GM13976 (cell line): Measurements from ENCODE around the gene LRMDA.

Experiments
- DNase-seq: peaks from one replicate; pipeline ENCODE4 v3.0.0; 2012; ENCODE audit warnings: low spot score
- in situ Hi-C: fragments of 300-500 bp; cut with MboI; formaldehyde crosslinking; loops from one replicate; pipeline ENCODE4 v1.12.0; 2022; ENCODE audit warnings: low sequenced_read_pairs, mixed read lengths, inconsistent platforms; ENCODE audit not compliant: unreplicated experiment
- TF ChIP-seq, protein P1 (sequence below): IDR thresholded peaks from 2 replicates; pipeline ENCODE4 v1.5.1; 2012; ENCODE audit warnings: borderline replicate concordance, mild to moderate bottlenecking; ENCODE audit not compliant: insufficient read depth; ENCODE audit errors: extremely low read depth, missing control alignments, control extremely low read depth

LRMDA gene

DNA sequence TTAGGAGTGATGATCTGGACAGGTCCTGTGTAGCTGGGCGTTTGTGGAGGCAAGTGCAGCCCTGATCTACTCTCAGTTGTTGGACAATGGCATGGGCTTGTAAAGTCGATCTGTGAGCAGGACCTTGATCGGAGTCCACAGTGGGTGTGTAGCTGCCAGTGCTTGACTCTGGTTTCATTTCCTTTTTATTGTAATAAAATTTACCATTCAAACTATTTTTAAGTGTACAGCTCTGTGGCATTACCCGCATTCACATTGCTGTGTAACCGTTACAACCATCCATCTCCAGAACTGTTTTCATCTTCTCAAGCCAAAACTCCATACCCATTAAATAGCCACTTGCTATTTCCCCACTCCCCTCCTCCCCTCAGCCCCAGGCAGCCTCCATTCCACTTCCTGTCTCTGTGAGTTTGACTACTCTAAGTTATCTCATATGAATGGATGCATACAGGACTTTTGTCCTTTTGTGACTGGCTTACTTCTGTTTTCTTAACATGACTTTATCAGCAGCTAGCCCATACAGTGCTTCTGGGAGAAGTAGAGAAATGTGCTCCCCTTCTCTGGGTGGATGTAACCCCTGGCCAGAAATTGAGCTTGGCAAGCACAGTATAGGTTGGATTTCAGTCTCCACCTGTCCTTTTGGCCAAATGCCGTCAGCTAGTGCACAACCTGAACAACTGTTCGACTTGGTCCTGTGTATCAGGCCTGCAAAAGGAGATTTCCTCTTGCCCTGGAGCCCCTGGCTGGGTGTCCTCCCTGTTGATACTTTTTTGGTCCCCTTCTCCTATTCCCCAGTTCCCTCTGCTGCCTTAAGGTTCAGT is 180.0 kb downstream of the LRMDA start:
- in situ Hi-C loops: no loop called here
- DNase-seq: no peak
- TF ChIP-seq, protein P1, sequence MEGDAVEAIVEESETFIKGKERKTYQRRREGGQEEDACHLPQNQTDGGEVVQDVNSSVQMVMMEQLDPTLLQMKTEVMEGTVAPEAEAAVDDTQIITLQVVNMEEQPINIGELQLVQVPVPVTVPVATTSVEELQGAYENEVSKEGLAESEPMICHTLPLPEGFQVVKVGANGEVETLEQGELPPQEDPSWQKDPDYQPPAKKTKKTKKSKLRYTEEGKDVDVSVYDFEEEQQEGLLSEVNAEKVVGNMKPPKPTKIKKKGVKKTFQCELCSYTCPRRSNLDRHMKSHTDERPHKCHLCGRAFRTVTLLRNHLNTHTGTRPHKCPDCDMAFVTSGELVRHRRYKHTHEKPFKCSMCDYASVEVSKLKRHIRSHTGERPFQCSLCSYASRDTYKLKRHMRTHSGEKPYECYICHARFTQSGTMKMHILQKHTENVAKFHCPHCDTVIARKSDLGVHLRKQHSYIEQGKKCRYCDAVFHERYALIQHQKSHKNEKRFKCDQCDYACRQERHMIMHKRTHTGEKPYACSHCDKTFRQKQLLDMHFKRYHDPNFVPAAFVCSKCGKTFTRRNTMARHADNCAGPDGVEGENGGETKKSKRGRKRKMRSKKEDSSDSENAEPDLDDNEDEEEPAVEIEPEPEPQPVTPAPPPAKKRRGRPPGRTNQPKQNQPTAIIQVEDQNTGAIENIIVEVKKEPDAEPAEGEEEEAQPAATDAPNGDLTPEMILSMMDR: no peak

DNA sequence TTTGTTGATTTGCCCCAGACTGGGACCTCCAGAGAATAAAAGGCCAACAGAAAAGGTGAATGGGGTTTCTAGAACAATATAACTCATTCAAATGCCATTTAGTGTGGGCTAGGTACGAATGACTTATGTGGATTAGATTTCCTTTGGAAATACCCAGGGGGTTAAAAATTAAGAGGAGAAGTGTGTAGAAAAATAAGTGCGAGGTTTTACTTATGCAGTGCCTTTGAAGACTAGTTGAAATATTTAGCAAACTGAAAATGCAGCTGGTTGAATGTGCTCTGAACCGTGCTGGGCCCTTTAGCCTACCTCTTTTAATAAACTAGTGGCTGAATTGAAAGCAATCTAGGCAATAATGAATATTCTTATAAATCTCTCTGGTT is 180.6 kb downstream of the LRMDA start:
- in situ Hi-C loops: no loop called here
- DNase-seq: no peak
- TF ChIP-seq, protein P1: no peak

DNA sequence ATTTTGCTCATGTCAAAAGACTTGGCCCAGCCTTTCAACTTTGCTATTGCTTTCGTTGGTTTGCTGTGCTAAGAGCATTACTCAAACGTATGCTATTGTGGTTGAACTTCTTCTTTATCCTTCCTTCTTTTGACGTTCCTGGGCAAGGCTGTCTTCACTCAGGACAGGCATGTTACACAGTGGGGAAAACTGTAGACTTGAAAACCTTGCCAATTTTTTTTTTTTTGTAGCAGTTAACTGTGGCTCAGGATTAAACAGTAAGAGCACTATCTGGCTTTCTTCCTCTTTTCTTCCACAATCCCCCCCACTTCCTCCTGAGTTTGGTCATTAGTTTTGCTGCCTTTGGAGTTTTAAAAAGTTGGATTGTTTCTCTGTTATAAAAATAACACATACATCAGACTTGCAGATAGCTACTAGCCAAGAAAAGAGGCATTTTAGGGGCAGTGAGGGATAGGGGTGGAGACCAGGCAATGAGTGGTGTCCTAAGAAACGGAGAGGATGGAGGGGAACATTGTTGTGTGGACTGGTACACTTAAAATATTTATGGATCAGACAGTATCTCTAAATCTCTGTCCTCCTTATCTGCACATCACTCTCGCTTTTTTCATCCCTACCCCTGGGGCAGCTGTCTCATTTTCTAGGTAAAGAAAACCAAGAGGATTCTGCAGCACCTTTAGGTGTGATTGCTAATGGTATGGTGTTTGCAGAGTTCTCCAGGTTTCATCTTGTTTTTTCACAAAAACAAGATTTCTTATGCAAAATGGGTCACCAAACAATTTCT is 181.7 kb downstream of the LRMDA start:
- no peak for DNase-seq
- TF ChIP-seq, protein P1: no peak
- in situ Hi-C loops: no loop called here

DNA sequence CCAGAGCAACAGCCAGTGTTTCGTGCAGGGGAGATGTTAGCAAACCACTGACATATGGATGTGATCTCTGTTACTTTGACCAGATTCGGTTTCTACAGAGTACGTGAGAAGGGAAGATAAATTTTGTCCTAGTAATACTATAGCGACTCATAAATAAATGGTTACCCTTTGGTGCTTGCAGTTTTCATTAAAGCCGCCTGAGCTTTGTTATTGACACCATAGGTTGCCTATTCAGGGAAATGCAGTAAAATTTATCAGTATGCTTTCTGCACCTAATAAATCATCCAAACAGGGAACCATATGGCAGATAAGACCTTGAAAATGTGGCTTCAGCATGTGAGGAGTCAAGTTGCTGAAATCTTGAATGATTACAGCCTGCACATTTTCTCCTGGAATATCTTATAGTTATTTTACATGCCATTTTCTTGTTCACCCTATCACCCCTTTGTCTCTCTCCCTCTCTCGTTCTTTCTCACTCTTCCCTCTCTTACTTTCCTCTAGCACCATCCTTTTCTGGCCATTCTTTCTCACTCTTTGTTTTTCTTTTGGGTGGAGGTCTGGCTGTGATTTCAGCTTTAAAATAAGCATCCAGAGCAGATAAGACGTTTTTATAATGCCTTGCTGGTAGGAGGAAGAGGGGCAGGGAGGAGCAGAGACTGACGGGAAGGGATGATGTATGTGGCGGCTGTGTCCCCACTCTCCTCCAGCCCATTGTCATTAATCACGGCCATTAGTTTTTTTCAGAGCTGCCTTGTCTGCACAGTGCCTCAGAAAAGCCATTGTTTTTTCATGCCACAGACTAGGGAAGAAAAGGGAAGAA is 182.5 kb downstream of the LRMDA start:
- in situ Hi-C loops: no loop called here
- TF ChIP-seq, protein P1: no peak
- DNase-seq: no peak

DNA sequence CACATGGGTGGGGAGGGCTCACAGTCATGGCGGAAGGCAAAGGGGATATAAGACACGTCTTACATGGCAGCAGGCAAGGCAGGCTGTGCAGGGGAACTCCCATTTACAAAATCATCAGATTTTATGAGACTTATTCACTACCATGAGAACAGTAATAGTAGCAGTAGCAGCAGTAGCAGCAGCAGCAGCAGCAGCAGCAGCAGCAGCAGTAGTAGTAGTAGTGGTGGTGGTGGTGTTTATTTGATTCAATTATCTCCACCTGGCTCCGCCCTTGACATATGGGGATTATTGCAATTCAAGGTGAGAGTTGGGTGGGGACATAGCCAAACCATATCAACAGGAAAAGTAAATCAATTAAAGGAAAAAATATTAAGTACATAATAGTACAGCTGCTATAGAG is 184.7 kb downstream of the LRMDA start:
- TF ChIP-seq, protein P1: no peak
- no peak for DNase-seq
- in situ Hi-C loops: no loop called here

DNA sequence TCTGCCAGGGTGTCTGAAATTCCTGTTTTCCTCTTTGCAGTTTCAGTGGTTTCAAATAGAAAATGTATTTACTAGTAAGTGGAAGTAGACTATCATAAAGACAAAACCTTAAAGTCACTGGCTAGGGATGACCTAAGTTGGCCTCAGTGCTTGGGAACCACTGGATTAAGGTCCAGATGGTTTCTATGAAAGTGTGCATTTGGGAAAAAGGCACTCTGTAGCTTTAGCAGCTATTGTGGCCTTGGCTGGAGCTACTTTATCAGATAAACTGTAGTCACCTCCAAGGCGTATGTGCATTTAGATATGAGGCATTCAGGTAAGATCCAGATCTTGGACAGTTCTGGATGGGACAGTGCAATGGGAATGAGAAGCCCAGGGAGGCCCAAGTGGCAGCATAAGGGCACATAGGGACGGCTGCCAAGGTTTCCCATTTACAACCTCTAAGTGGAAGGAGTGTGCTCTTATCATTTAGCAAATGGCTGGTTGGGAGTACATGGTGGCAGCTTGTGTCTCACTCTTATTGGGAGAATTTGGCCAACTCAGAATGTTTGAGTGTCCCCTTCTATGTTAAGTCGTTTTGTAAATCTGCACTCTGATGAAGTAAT is 185.6 kb downstream of the LRMDA start:
- DNase-seq: no peak
- TF ChIP-seq, protein P1: no peak
- in situ Hi-C loops: no loop called here
